ENCODE measurements around the gene ILKAP.
A peak's percentile ranks its signal among the peaks of the same experiment; 100 is the strongest.

ILKAP gene

GRCh38 chr2:238122287-238123217 lies 80.9 kb downstream of the ILKAP start:
- DNase-seq (ENCODE audit: low read depth, low spot score) = no peak
- Histone ChIP-seq H3K4me3 (ENCODE audit: insufficient read length, low read depth) (no peak overlapping the region), H3K4me1 (ENCODE audit: insufficient read depth, insufficient read length) (peaks cover 25% of the 10 kb centered on the region), H3K9ac (ENCODE audit: insufficient read length, low read depth) (no peak overlapping the region), H3K9me3 (ENCODE audit: insufficient read depth, low read length) (no peaks in the 10 kb centered on the region), H3K27me3 (ENCODE audit: insufficient read depth, insufficient read length) (peaks cover 25% of the 10 kb centered on the region), H3K36me3 (ENCODE audit: insufficient read depth, insufficient read length, low read length) (no peaks in the 10 kb centered on the region)
- TF ChIP-seq SUZ12 (IDR thresholded peaks at IDR 0.05; ENCODE audit: extremely low read depth, insufficient read depth, insufficient read length) = no peak
- TF ChIP-seq ZNF274 (IDR thresholded peaks at IDR 0.05; ENCODE audit: low read depth, low read length) = no peak
- TF ChIP-seq YY1 (IDR thresholded peaks at IDR 0.05; ENCODE audit: insufficient read depth, insufficient read length) = no peak

- TF ChIP-seq SUZ12 (IDR thresholded peaks at IDR 0.05; ENCODE audit: extremely low read depth, insufficient read depth, insufficient read length) (no peak), ZNF274 (IDR thresholded peaks at IDR 0.05; ENCODE audit: low read depth, low read length) (no peak), YY1 (IDR thresholded peaks at IDR 0.05; ENCODE audit: insufficient read depth, insufficient read length) (no peak)
- peaks cover 32% of the 10 kb centered on the region for H3K27me3 ChIP-seq (ENCODE audit: insufficient read depth, insufficient read length)
- no peak for DNase-seq (ENCODE audit: low read depth, low spot score)
These were observed 81.8 kb downstream of the ILKAP start for GRCh38 chr2:238121511-238122286.

GRCh38 chr2:238120463-238121298 lies 82.8 kb downstream of the ILKAP start:
- no peak for DNase-seq (ENCODE audit: low read depth, low spot score)
- peak overlapping the region; percentile 38 for H3K9ac ChIP-seq (ENCODE audit: insufficient read length, low read depth)
- TF ChIP-seq SUZ12 (IDR thresholded peaks at IDR 0.05; ENCODE audit: extremely low read depth, insufficient read depth, insufficient read length) (no peak), YY1 (IDR thresholded peaks at IDR 0.05; ENCODE audit: insufficient read depth, insufficient read length) (no peak), ZNF274 (IDR thresholded peaks at IDR 0.05; ENCODE audit: low read depth, low read length) (no peak)
- H3K4me1 ChIP-seq (ENCODE audit: insufficient read depth, insufficient read length) = peaks cover 21% of the 10 kb centered on the region
- no peak overlapping the region for H3K4me3 ChIP-seq (ENCODE audit: insufficient read length, low read depth)
- H3K27me3 ChIP-seq (ENCODE audit: insufficient read depth, insufficient read length) = peaks cover 32% of the 10 kb centered on the region
- H3K9me3 ChIP-seq (ENCODE audit: insufficient read depth, low read length) = no peaks in the 10 kb centered on the region
- H3K36me3 ChIP-seq (ENCODE audit: insufficient read depth, insufficient read length, low read length) = no peaks in the 10 kb centered on the region

More at GRCh38 chr2:238121511-238122286, 81.8 kb downstream of the ILKAP start:
- H3K4me1 ChIP-seq (ENCODE audit: insufficient read depth, insufficient read length) = peaks cover 21% of the 10 kb centered on the region
- H3K4me3 ChIP-seq (ENCODE audit: insufficient read length, low read depth) = no peak overlapping the region
- no peaks in the 10 kb centered on the region for H3K36me3 ChIP-seq (ENCODE audit: insufficient read depth, insufficient read length, low read length)
- H3K9ac ChIP-seq (ENCODE audit: insufficient read length, low read depth) = no peak overlapping the region
- H3K9me3 ChIP-seq (ENCODE audit: insufficient read depth, low read length) = no peaks in the 10 kb centered on the region

All from NT2/D1 (cell line).